Stimulated activated effector memory CD8-positive, alpha-beta T cell treated with anti-CD3 and anti-CD28 coated beads, Interleukin-12 subunit alpha, Interleukin-12 subunit beta, amount 100 ng/mL, for 72 hours (primary cell): ENCODE data around the gene ITM2B.

Experiments used
- ATAC-seq: fragments of 150-1000 bp; cut with Tn5 transposase; 2 replicates; pipeline ENCODE4 v1.10.0; 2021
- DNase-seq, 2 donors: peaks; one replicate each; pipeline ENCODE4 v3.0.0; 2021 to 2022; ENCODE audit warnings: low spot score in 2 of 2
- H3K27ac Mint-ChIP-seq: one replicate; pipeline ENCODE4 v1.8.0; 2022; ENCODE audit warnings: mild to moderate bottlenecking, mixed read lengths
- H3K36me3 Mint-ChIP-seq: one replicate; pipeline ENCODE4 v1.8.0; 2022; ENCODE audit warnings: mild to moderate bottlenecking, mixed read lengths
- H3K4me1 Mint-ChIP-seq: one replicate; pipeline ENCODE4 v1.8.0; 2022; ENCODE audit warnings: mixed read lengths
- H3K4me3 Mint-ChIP-seq: one replicate; pipeline ENCODE4 v1.8.0; 2022; ENCODE audit warnings: mild to moderate bottlenecking, mixed read lengths
- H3K9me3 Mint-ChIP-seq: one replicate; pipeline ENCODE4 v1.8.0; 2022; ENCODE audit warnings: mixed read lengths

The ITM2B gene

GRCh38 chr13:48264058-48264457 lies 31.1 kb downstream of the ITM2B start:
- H3K9me3 Mint-ChIP-seq = no peaks in the 10 kb centered on the region
- no peak overlapping the region for H3K4me3 Mint-ChIP-seq
- DNase-seq = no peak
- no peak for ATAC-seq
- no peak overlapping the region for H3K27ac Mint-ChIP-seq
- peaks cover 42% of the 10 kb centered on the region for H3K36me3 Mint-ChIP-seq
- H3K4me1 Mint-ChIP-seq = peaks cover 46% of the 10 kb centered on the region

- H3K27ac Mint-ChIP-seq = peak overlapping the region; percentile 6
- peak; percentile 89 for ATAC-seq
- no peaks in the 10 kb centered on the region for H3K9me3 Mint-ChIP-seq
- peaks cover 30% of the 10 kb centered on the region for H3K36me3 Mint-ChIP-seq
- no peak for DNase-seq
- peaks cover 40% of the 10 kb centered on the region for H3K4me1 Mint-ChIP-seq
- H3K4me3 Mint-ChIP-seq = peak overlapping the region; percentile 17
Measured at GRCh38 chr13:48265217-48265815, 32.3 kb downstream of the ITM2B start.

GRCh38 chr13:48266150-48266549 lies 33.1 kb downstream of the ITM2B start:
- ATAC-seq (peak; percentile 76), DNase-seq (no peak)
- Mint-ChIP-seq H3K4me3 (no peak overlapping the region), H3K9me3 (no peaks in the 10 kb centered on the region), H3K4me1 (peaks cover 36% of the 10 kb centered on the region), H3K27ac (no peak overlapping the region), H3K36me3 (peaks cover 22% of the 10 kb centered on the region)

- Mint-ChIP-seq H3K4me3 (no peak overlapping the region), H3K4me1 (peaks cover 36% of the 10 kb centered on the region), H3K36me3 (peaks cover 13% of the 10 kb centered on the region), H3K27ac (no peak overlapping the region), H3K9me3 (no peaks in the 10 kb centered on the region)
- no peak for ATAC-seq
- no peak for DNase-seq
Measured at GRCh38 chr13:48266701-48267639, 34.0 kb downstream of the ITM2B start.

- Mint-ChIP-seq H3K36me3 (peaks cover 4% of the 10 kb centered on the region), H3K4me3 (no peak overlapping the region), H3K9me3 (no peaks in the 10 kb centered on the region), H3K27ac (no peak overlapping the region), H3K4me1 (peaks cover 30% of the 10 kb centered on the region)
- ATAC-seq (no peak), DNase-seq (no peak)
Measured at GRCh38 chr13:48268019-48268418, 35.0 kb downstream of the ITM2B start.

GRCh38 chr13:48273346-48273745 lies 40.3 kb downstream of the ITM2B start:
- no peaks in the 10 kb centered on the region for H3K36me3 Mint-ChIP-seq
- DNase-seq = no peak

GRCh38 chr13:48275507-48275906 lies 42.5 kb downstream of the ITM2B start:
- ATAC-seq (peak; percentile 88), DNase-seq (no peak)
- Mint-ChIP-seq H3K27ac (no peak overlapping the region), H3K4me1 (peaks cover 6% of the 10 kb centered on the region), H3K36me3 (no peaks in the 10 kb centered on the region), H3K9me3 (no peaks in the 10 kb centered on the region), H3K4me3 (no peak overlapping the region)

More at GRCh38 chr13:48273346-48273745, 40.3 kb downstream of the ITM2B start:
- Mint-ChIP-seq H3K27ac (no peak overlapping the region), H3K4me1 (peaks cover 6% of the 10 kb centered on the region), H3K9me3 (no peaks in the 10 kb centered on the region), H3K4me3 (no peak overlapping the region)
- no peak for ATAC-seq

GRCh38 chr13:48278806-48279205 lies 45.8 kb downstream of the ITM2B start:
- no peaks in the 10 kb centered on the region for H3K9me3 Mint-ChIP-seq
- no peak overlapping the region for H3K4me3 Mint-ChIP-seq
- no peaks in the 10 kb centered on the region for H3K36me3 Mint-ChIP-seq
- ATAC-seq (no peak), DNase-seq (no peak)
- H3K27ac Mint-ChIP-seq = no peak overlapping the region
- peaks cover 6% of the 10 kb centered on the region for H3K4me1 Mint-ChIP-seq

- no peaks in the 10 kb centered on the region for H3K9me3 Mint-ChIP-seq
- H3K4me1 Mint-ChIP-seq = peaks cover 7% of the 10 kb centered on the region
- DNase-seq = no peak
- no peak overlapping the region for H3K4me3 Mint-ChIP-seq
- no peak for ATAC-seq
- no peaks in the 10 kb centered on the region for H3K36me3 Mint-ChIP-seq
- H3K27ac Mint-ChIP-seq = no peak overlapping the region
Measured at GRCh38 chr13:48281556-48281955, 48.5 kb downstream of the ITM2B start.

GRCh38 chr13:48291730-48292129 lies 58.7 kb downstream of the ITM2B start:
- ATAC-seq = no peak
- Mint-ChIP-seq H3K4me1 (peaks cover 6% of the 10 kb centered on the region), H3K9me3 (no peaks in the 10 kb centered on the region), H3K36me3 (no peaks in the 10 kb centered on the region), H3K27ac (no peak overlapping the region), H3K4me3 (no peak overlapping the region)
- DNase-seq = no peak

- ATAC-seq (no peak), DNase-seq (no peak)
- Mint-ChIP-seq H3K4me3 (no peak overlapping the region), H3K36me3 (no peaks in the 10 kb centered on the region), H3K9me3 (no peaks in the 10 kb centered on the region), H3K27ac (no peak overlapping the region), H3K4me1 (no peaks in the 10 kb centered on the region)
Measured at GRCh38 chr13:48292650-48293049, 59.6 kb downstream of the ITM2B start.

- no peaks in the 10 kb centered on the region for H3K36me3 Mint-ChIP-seq
- ATAC-seq (no peak), DNase-seq (no peak)
- no peak overlapping the region for H3K4me3 Mint-ChIP-seq
- no peaks in the 10 kb centered on the region for H3K9me3 Mint-ChIP-seq
- H3K27ac Mint-ChIP-seq = no peak overlapping the region
- H3K4me1 Mint-ChIP-seq = no peaks in the 10 kb centered on the region
Measured at GRCh38 chr13:48294653-48295052, 61.6 kb downstream of the ITM2B start.

- ATAC-seq (no peak), DNase-seq (no peak)
- Mint-ChIP-seq H3K27ac (no peak overlapping the region), H3K36me3 (no peaks in the 10 kb centered on the region), H3K4me1 (no peaks in the 10 kb centered on the region), H3K4me3 (no peak overlapping the region), H3K9me3 (no peaks in the 10 kb centered on the region)
Measured at GRCh38 chr13:48295271-48295670, 62.3 kb downstream of the ITM2B start.

GRCh38 chr13:48296528-48296927 lies 63.5 kb downstream of the ITM2B start:
- no peak overlapping the region for H3K27ac Mint-ChIP-seq
- H3K4me1 Mint-ChIP-seq = no peaks in the 10 kb centered on the region
- H3K9me3 Mint-ChIP-seq = no peaks in the 10 kb centered on the region
- DNase-seq (no peak), ATAC-seq (no peak)
- H3K36me3 Mint-ChIP-seq = no peaks in the 10 kb centered on the region
- no peak overlapping the region for H3K4me3 Mint-ChIP-seq

GRCh38 chr13:48297131-48297786 lies 64.3 kb downstream of the ITM2B start:
- DNase-seq = no peak

More at GRCh38 chr13:48297131-48297786, 64.3 kb downstream of the ITM2B start:
- H3K4me3 Mint-ChIP-seq = no peak overlapping the region
- no peak for ATAC-seq
- H3K27ac Mint-ChIP-seq = no peak overlapping the region
- no peaks in the 10 kb centered on the region for H3K9me3 Mint-ChIP-seq
- H3K4me1 Mint-ChIP-seq = peaks cover 1% of the 10 kb centered on the region
- no peaks in the 10 kb centered on the region for H3K36me3 Mint-ChIP-seq
